ENCODE measurements around the gene GPSM1. TPM values are rescaled to one million over a fixed set of nuclear protein-coding genes. Genes with fewer than 3 reads are reported as not detected.

Gene GPSM1
- total and polyA plus RNA-seq, 8 donors: 3.5 to 17.4 (median 12.1) TPM

GRCh38 chr9:136310273-136311030, 16.9 kb upstream of the GPSM1 start:
- Histone ChIP-seq H3K4me3 (peak overlapping the region in 1 of 4 donors; percentile 10), H3K27ac (peak overlapping the region in 1 of 5 donors; percentile 74), H3K4me1 (peaks cover 0 to 21% (median 10%) of the 10 kb centered on the region in 4 donors), H3K36me3 (no peaks in the 10 kb centered on the region), H3K27me3 (peaks cover 0 to 55% (median 7%) of the 10 kb centered on the region in 3 donors), H3K9me3 (peaks cover 0 to 11% (median 9%) of the 10 kb centered on the region in 4 donors)
- 39 to 58% (median 49%) methylated on average over 14 to 28 of the region's 28 CpGs for WGBS, 5 donors
- no peak for TF ChIP-seq POLR2AphosphoS5 (IDR thresholded peaks at IDR 0.05)
- no peak for TF ChIP-seq POLR2A (IDR thresholded peaks at IDR 0.05)
- TF ChIP-seq CTCF (IDR thresholded peaks at IDR 0.05): no peak
- no peak for TF ChIP-seq EP300 (IDR thresholded peaks at IDR 0.05)
- intact Hi-C loops (cut with DNase I; ENCODE audit: low total_unique reads): no loop called here
- peak in 1 of 2 donors; percentile 77 for DNase-seq

- TF ChIP-seq EP300 (IDR thresholded peaks at IDR 0.05): no peak
- peak in 1 of 3 donors; percentile 37 for TF ChIP-seq POLR2AphosphoS5 (IDR thresholded peaks at IDR 0.05)
- TF ChIP-seq POLR2A (IDR thresholded peaks at IDR 0.05): no peak
- DNase-seq: peak; percentile 70 to 94
- Histone ChIP-seq H3K27ac (peak overlapping the region in 3 of 5 donors; percentile 31 to 74 (median 57)), H3K36me3 (no peaks in the 10 kb centered on the region), H3K4me3 (peak overlapping the region in 2 of 4 donors; percentile 9 to 10), H3K9me3 (peaks cover 0 to 13% (median 11%) of the 10 kb centered on the region in 4 donors), H3K27me3 (peaks cover 0 to 47% (median 7%) of the 10 kb centered on the region in 3 donors), H3K4me1 (peaks cover 0 to 21% (median 10%) of the 10 kb centered on the region in 4 donors)
- intact Hi-C loops (cut with DNase I; ENCODE audit: low total_unique reads): no loop called here
- WGBS, 5 donors: 24 to 34% (median 31%) methylated on average over 7 to 23 of the region's 23 CpGs
These were observed 16.0 kb upstream of the GPSM1 start for GRCh38 chr9:136311051-136312008.

GRCh38 chr9:136312009-136312375, 15.3 kb upstream of the GPSM1 start:
- Histone ChIP-seq H3K4me3 (peak overlapping the region in 1 of 4 donors; percentile 10), H3K27me3 (peaks cover 0 to 41% (median 7%) of the 10 kb centered on the region in 3 donors), H3K9me3 (peaks cover 0 to 13% (median 11%) of the 10 kb centered on the region in 4 donors), H3K36me3 (no peaks in the 10 kb centered on the region), H3K4me1 (peaks cover 0 to 21% (median 10%) of the 10 kb centered on the region in 4 donors), H3K27ac (peak overlapping the region in 1 of 5 donors; percentile 74)
- TF ChIP-seq POLR2AphosphoS5 (IDR thresholded peaks at IDR 0.05) (no peak), CTCF (IDR thresholded peaks at IDR 0.05) (no peak), EP300 (IDR thresholded peaks at IDR 0.05) (no peak), POLR2A (IDR thresholded peaks at IDR 0.05) (no peak)
- 45 to 67% (median 49%) methylated on average over 4 to 10 of the region's 10 CpGs for WGBS, 5 donors
- no peak for DNase-seq
- intact Hi-C loops (cut with DNase I; ENCODE audit: low total_unique reads): no loop called here

GRCh38 chr9:136312436-136312835, 14.9 kb upstream of the GPSM1 start:
- peaks cover 0 to 36% (median 7%) of the 10 kb centered on the region in 3 donors for H3K27me3 ChIP-seq
- H3K36me3 ChIP-seq: no peaks in the 10 kb centered on the region
- peaks cover 0 to 13% (median 11%) of the 10 kb centered on the region in 4 donors for H3K9me3 ChIP-seq
- DNase-seq: peak; percentile 54 to 83
- no peak overlapping the region for H3K27ac ChIP-seq
- H3K4me1 ChIP-seq: peaks cover 0 to 21% (median 10%) of the 10 kb centered on the region in 4 donors
- intact Hi-C loops (cut with DNase I; ENCODE audit: low total_unique reads): no loop called here
- TF ChIP-seq CTCF (IDR thresholded peaks at IDR 0.05): peak in 5 of 7 experiments; percentile 20 to 61 (median 42)
- no peak for TF ChIP-seq POLR2A (IDR thresholded peaks at IDR 0.05)
- WGBS, 5 donors: 59 to 67% (median 64%) methylated on average over 11 to 12 of the region's 12 CpGs
- H3K4me3 ChIP-seq: no peak overlapping the region
